Stimulated activated CD4-positive, alpha-beta T cell treated with anti-CD3 and anti-CD28 coated beads, Interleukin-1b, Interleukin-23, amount 100 ng/mL, for 4 hours (primary cell): Measurements from ENCODE around the gene ASB1.

Source experiments
- DNase-seq, 2 donors: peaks; one replicate each; pipeline ENCODE4 v3.0.0-alpha.2; 2020; ENCODE audit warnings: low read depth in 2 of 2

ASB1 gene

GRCh38 chr2:238422940-238423339, 3.8 kb upstream of the ASB1 start:
- DNase-seq = no peak

GRCh38 chr2:238423561-238424312, 3.0 kb upstream of the ASB1 start:
- DNase-seq = no peak

GRCh38 chr2:238424313-238424700, 2.4 kb upstream of the ASB1 start:
- DNase-seq = no peak

GRCh38 chr2:238425505-238425978, 1.2 kb upstream of the ASB1 start:
- DNase-seq = no peak

GRCh38 chr2:238425979-238426567, 654 bp upstream of the ASB1 start:
- no peak for DNase-seq

- DNase-seq = no peak
Observed at GRCh38 chr2:238427435-238428162, 872 bp downstream of the ASB1 start.

- DNase-seq = no peak
Observed at GRCh38 chr2:238428866-238429265, 2.1 kb downstream of the ASB1 start.

- no peak for DNase-seq
Observed at GRCh38 chr2:238430781-238431180, 4.1 kb downstream of the ASB1 start.

- DNase-seq = no peak
Observed at GRCh38 chr2:238431456-238431855, 4.7 kb downstream of the ASB1 start.

GRCh38 chr2:238433300-238433915, 6.7 kb downstream of the ASB1 start:
- no peak for DNase-seq

- DNase-seq = no peak
Observed at GRCh38 chr2:238433941-238434845, 7.5 kb downstream of the ASB1 start.

- no peak for DNase-seq
Observed at GRCh38 chr2:238434846-238435751, 8.4 kb downstream of the ASB1 start.

GRCh38 chr2:238435752-238436096, 9.0 kb downstream of the ASB1 start:
- DNase-seq = no peak

GRCh38 chr2:238438856-238439849, 12.4 kb downstream of the ASB1 start:
- peak; percentile 14 to 52 for DNase-seq

- no peak for DNase-seq
Observed at GRCh38 chr2:238439917-238440316, 13.2 kb downstream of the ASB1 start.

GRCh38 chr2:238440331-238440730, 13.6 kb downstream of the ASB1 start:
- DNase-seq = no peak

- DNase-seq = no peak
Observed at GRCh38 chr2:238440767-238441166, 14.0 kb downstream of the ASB1 start.

GRCh38 chr2:238441262-238442114, 14.8 kb downstream of the ASB1 start:
- DNase-seq = no peak
